H1 (cell line): ENCODE results near the gene PRDX2. TPM values are rescaled to one million over a fixed set of nuclear protein-coding genes. Genes with fewer than 3 reads are reported as not detected.

ENCODE experiments used
- BACH1 ChIP-seq: IDR thresholded peaks from 2 replicates; pipeline ENCODE4 v1.6.1; 2012; ENCODE audit warnings: low read length, improper control_type of control experiment
- BCL11A ChIP-seq, 2 experiments: IDR thresholded peaks; one replicate each; pipeline ENCODE4 v1.6.1; 2011; ENCODE audit warnings: low read depth in 2 of 2, low read length in 2 of 2, mild to moderate bottlenecking in 2 of 2
- CBX5 ChIP-seq: fragments of 300-800, 300-1000 bp; sonication (generic); IDR thresholded peaks from 2 replicates; pipeline ENCODE4 v1.7.1; 2016; ENCODE audit warnings: antibody characterized with exemption, low read length, low read depth
- CBX8 ChIP-seq: fragments of 300-800, 300-1000 bp; sonication (generic); IDR thresholded peaks from 2 replicates; pipeline ENCODE4 v1.7.1; 2016; ENCODE audit warnings: low read depth, low read length, borderline replicate concordance
- CHD2 ChIP-seq: IDR thresholded peaks from 2 replicates; pipeline ENCODE4 v1.6.1; 2012; ENCODE audit warnings: low read length, improper control_type of control experiment
- CTBP2 ChIP-seq: IDR thresholded peaks from 2 replicates; pipeline ENCODE4 v1.7.0; 2011; ENCODE audit warnings: borderline replicate concordance, mild to moderate bottlenecking, moderate library complexity, mixed read lengths, low read length; ENCODE audit not compliant: insufficient read depth, insufficient read length
- EP300 ChIP-seq, 2 experiments: IDR thresholded peaks; 1 replicate in 1 of 2; 2 replicates in 1 of 2; pipeline ENCODE4 v1.6.1; 2011 to 2012; ENCODE audit warnings: low read depth in 2 of 2, low read length in 2 of 2, mild to moderate bottlenecking in 2 of 2, borderline replicate concordance in 1 of 2, inconsistent platforms in 1 of 2, moderate library complexity in 1 of 2
- JUND ChIP-seq: IDR thresholded peaks from 2 replicates; pipeline ENCODE4 v1.6.1; 2011; ENCODE audit warnings: mild to moderate bottlenecking, improper control_type of control experiment, low read length
- KDM4A ChIP-seq: IDR thresholded peaks from one replicate; pipeline ENCODE4 v1.7.1; 2012; ENCODE audit warnings: low read depth, mild to moderate bottlenecking, moderate library complexity, low read length, inconsistent platforms; ENCODE audit not compliant: severe bottlenecking
- KDM5A ChIP-seq: fragments of 200-600 bp; IDR thresholded peaks from 2 replicates; pipeline ENCODE4 v1.7.1; 2012; ENCODE audit warnings: mild to moderate bottlenecking, low read length, inconsistent platforms, mixed read lengths
- MAX ChIP-seq: IDR thresholded peaks from 2 replicates; pipeline ENCODE4 v1.6.1; 2012; ENCODE audit warnings: inconsistent platforms
- NANOG ChIP-seq: IDR thresholded peaks from 2 replicates; pipeline ENCODE4 v1.6.1; 2011; ENCODE audit warnings: low read length, low read depth, mild to moderate bottlenecking, inconsistent platforms; ENCODE audit not compliant: insufficient read depth, poor library complexity, severe bottlenecking
- PHF8 ChIP-seq: fragments of 200-600 bp; sonication (generic); conservative IDR thresholded peaks from 2 replicates; pipeline ENCODE4 v1.7.1; 2012; ENCODE audit warnings: low read depth, mild to moderate bottlenecking, inconsistent platforms, low read length, moderate library complexity
- RFX5 ChIP-seq: IDR thresholded peaks from 2 replicates; pipeline ENCODE4 v1.6.1; 2011; ENCODE audit warnings: low read depth, low read length, improper control_type of control experiment, borderline replicate concordance
- SAP30 ChIP-seq: fragments of 300-600 bp; sonication (generic); IDR thresholded peaks from 2 replicates; pipeline ENCODE4 v1.7.1; 2012; ENCODE audit warnings: low read length, moderate library complexity, mild to moderate bottlenecking, inconsistent platforms; ENCODE audit not compliant: insufficient read depth, insufficient replicate concordance
- SIRT6 ChIP-seq: IDR thresholded peaks from one replicate; pipeline ENCODE4 v1.7.1; 2012; ENCODE audit warnings: low read length, inconsistent platforms
- SP4 ChIP-seq: IDR thresholded peaks from 2 replicates; pipeline ENCODE4 v1.6.1; 2012; ENCODE audit warnings: low read length, inconsistent platforms
- TAF1 ChIP-seq: IDR thresholded peaks from 2 replicates; pipeline ENCODE4 v1.6.1; 2011; ENCODE audit warnings: mild to moderate bottlenecking, low read depth, low read length
- TAF7 ChIP-seq: optimal IDR thresholded peaks from 2 replicates; pipeline ENCODE3; 2011; ENCODE audit warnings: low read depth, mild to moderate bottlenecking, inconsistent platforms, low read length, moderate library complexity, borderline replicate concordance
- TBP ChIP-seq: IDR thresholded peaks from 2 replicates; pipeline ENCODE4 v1.6.1; 2011; ENCODE audit warnings: low read depth, low read length, improper control_type of control experiment
- TCF12 ChIP-seq: IDR thresholded peaks from 2 replicates; pipeline ENCODE4 v1.6.1; 2011; ENCODE audit warnings: low read depth, mild to moderate bottlenecking, low read length
- YY1 ChIP-seq: IDR thresholded peaks from 2 replicates; pipeline ENCODE4 v1.6.1; 2011; ENCODE audit warnings: low read depth, mild to moderate bottlenecking, low read length
- polyA plus RNA-seq, 7 experiments: library from polyadenylated mRNA; depleted of rRNA in 3 of 7; stranded (reverse) in 5 of 7; unstranded in 2 of 7; fragments of >200 nt in 5 of 7; fragments of 200-250 nt in 2 of 7; gene quantifications; 1 replicate in 5 of 7; 2 replicates in 1 of 7; 4 replicates in 1 of 7; pipeline versions ENCODE4 v1.2.1 to v1.2.3, GENCODE V29; 2011 to 2013; ENCODE audit warnings: missing spikeins in 2 of 7, mixed read lengths in 2 of 7
- total RNA-seq: library from RNA; stranded (reverse); fragmentation: NEBNext Ultra II Directional; extraction: Animal tissue kit (Norgen Biotek cat#: 25700); gene quantifications from 2 replicates; pipeline ENCODE4 v1.2.1, GENCODE V29; 2021
- TF ChIP-seq, protein P1 (sequence below): IDR thresholded peaks from 2 replicates; pipeline ENCODE4 v1.6.1; 2012; ENCODE audit warnings: inconsistent platforms

Gene PRDX2
- total and polyA plus RNA-seq, 2 of the 8 experiments (the other 6 are each of a cell fraction or from before 2014, with no cell fraction given) = 380 to 748 TPM

- no peak for TF ChIP-seq RFX5
- TF ChIP-seq TBP = no peak; the same call in none of the 2 replicates
- TF ChIP-seq KDM4A = peak; percentile 77
- TF ChIP-seq, protein P1, sequence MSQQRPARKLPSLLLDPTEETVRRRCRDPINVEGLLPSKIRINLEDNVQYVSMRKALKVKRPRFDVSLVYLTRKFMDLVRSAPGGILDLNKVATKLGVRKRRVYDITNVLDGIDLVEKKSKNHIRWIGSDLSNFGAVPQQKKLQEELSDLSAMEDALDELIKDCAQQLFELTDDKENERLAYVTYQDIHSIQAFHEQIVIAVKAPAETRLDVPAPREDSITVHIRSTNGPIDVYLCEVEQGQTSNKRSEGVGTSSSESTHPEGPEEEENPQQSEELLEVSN = peak; percentile 25
- no peak for TF ChIP-seq BCL11A (IDR thresholded peaks at IDR 0.05; ENCODE audit: low read depth in 2 of 2, low read length in 2 of 2)
- TF ChIP-seq TCF12 = no peak
- no peak for TF ChIP-seq CBX5
- TF ChIP-seq YY1 = no peak
- no peak for TF ChIP-seq NANOG
- no peak for TF ChIP-seq JUND
- no peak for TF ChIP-seq CBX8
- peak; percentile 84 for TF ChIP-seq PHF8
- no peak; the same call in 1 of the 2 replicates for TF ChIP-seq SP4
- TF ChIP-seq SAP30 = peak; percentile 59
- peak; percentile 84 for TF ChIP-seq CHD2
- TF ChIP-seq CTBP2 = no peak
- peak; percentile 62 for TF ChIP-seq BACH1
- no peak for TF ChIP-seq SIRT6
- no peak; the same call in 1 of the 2 replicates for TF ChIP-seq KDM5A
- peak; percentile 25; the same call in 1 of the 2 replicates for TF ChIP-seq TAF1
- TF ChIP-seq TAF7 = no peak
- no peak for TF ChIP-seq EP300 (IDR thresholded peaks at IDR 0.05; ENCODE audit: borderline replicate concordance in 1 of 2, low read depth in 2 of 2, low read length in 2 of 2)
- TF ChIP-seq MAX = peak; percentile 91
These were observed 26.7 kb downstream of the PRDX2 start, which contains the start of gene HOOK2 (continued) for GRCh38 chr19:12774588-12775555.
